Measurements from ENCODE around the gene NLGN2. TPM values are rescaled to one million over a fixed set of nuclear protein-coding genes. Genes with fewer than 3 reads are reported as not detected.

Gene NLGN2
- total RNA-seq, 1 experiment from 2014 or later: 6.7 TPM

DNA sequence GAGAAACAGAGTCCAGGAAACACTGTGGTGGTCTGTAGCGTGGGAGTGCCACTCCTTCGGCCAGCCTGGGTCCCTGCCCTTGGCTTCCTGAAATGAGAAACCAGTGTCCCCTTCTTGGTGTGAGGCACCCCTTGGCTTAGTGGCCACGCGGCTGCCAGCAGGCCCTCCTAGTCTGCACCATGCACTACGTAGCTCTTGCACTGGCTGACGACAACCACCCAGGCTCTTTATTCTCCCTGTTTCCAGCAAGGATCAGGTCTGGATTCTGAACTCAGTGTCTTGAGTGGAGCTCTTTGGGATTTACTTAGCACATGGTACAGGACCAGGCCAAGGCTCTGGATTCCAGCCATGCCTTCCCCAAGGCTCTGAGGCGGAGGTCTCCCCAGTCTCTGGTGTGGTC, 19.9 kb downstream of the NLGN2 start:
- no peak overlapping the region for H3K27ac Mint-ChIP-seq (ENCODE audit: low read depth, unreplicated experiment)
- CTCF ChIA-PET: interaction anchor here (1.1 kb wide), 1 partner anchor 133 kb away, joined by 3 read pairs; no protein-coding TSS in a partner anchor
- H3K4me3 Mint-ChIP-seq (ENCODE audit: unreplicated experiment): no peak overlapping the region
- no peak for DNase-seq (ENCODE audit: unreplicated experiment)
- POLR2A ChIA-PET: no interaction called here
- intact Hi-C loops (cut with micrococcal nuclease): no loop called here
- no peaks in the 10 kb centered on the region for H3K27me3 Mint-ChIP-seq (ENCODE audit: insufficient read depth, unreplicated experiment)
- BruUV-seq (replicated peaks): no TSS peak
- TF ChIP-seq, protein P1, sequence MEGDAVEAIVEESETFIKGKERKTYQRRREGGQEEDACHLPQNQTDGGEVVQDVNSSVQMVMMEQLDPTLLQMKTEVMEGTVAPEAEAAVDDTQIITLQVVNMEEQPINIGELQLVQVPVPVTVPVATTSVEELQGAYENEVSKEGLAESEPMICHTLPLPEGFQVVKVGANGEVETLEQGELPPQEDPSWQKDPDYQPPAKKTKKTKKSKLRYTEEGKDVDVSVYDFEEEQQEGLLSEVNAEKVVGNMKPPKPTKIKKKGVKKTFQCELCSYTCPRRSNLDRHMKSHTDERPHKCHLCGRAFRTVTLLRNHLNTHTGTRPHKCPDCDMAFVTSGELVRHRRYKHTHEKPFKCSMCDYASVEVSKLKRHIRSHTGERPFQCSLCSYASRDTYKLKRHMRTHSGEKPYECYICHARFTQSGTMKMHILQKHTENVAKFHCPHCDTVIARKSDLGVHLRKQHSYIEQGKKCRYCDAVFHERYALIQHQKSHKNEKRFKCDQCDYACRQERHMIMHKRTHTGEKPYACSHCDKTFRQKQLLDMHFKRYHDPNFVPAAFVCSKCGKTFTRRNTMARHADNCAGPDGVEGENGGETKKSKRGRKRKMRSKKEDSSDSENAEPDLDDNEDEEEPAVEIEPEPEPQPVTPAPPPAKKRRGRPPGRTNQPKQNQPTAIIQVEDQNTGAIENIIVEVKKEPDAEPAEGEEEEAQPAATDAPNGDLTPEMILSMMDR (IDR thresholded peaks at IDR 0.05; ENCODE audit: unreplicated experiment): no peak
- H3K36me3 Mint-ChIP-seq (ENCODE audit: insufficient read depth, unreplicated experiment): no peaks in the 10 kb centered on the region
- no peaks in the 10 kb centered on the region for H3K9me3 Mint-ChIP-seq (ENCODE audit: unreplicated experiment)
- H3K4me1 Mint-ChIP-seq (ENCODE audit: insufficient read depth, unreplicated experiment): no peaks in the 10 kb centered on the region

DNA sequence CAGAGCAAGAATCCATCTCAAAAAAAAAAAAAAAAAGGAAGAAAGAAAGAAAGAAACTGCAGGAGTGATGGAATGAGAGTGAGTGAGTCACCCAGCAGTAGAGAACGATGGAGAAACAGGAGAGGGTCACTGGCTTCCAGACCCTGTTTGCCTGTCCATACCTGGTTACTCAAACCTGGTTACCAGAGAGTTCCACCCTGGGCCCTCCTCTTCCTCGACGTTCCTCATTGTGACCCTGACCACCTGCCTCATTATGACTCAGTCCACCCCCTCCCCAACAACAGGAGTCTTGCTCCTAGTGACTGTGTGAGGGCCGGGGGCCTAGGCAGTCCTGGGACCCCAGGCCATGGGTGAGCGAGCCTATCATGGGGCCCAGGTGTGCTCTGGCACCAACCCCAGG, 20.9 kb downstream of the NLGN2 start, which contains the start of gene SPEM3:
TSS of gene SPEM3 (plus strand) at position 301 of the 400 bp plus-strand sequence. CDS start at position 347, 46 bp downstream.
- ChIA-PET POLR2A (no interaction called here), CTCF (no interaction called here)
- intact Hi-C loops (cut with micrococcal nuclease): no loop called here
- H3K4me1 Mint-ChIP-seq (ENCODE audit: insufficient read depth, unreplicated experiment): no peaks in the 10 kb centered on the region
- no peaks in the 10 kb centered on the region for H3K9me3 Mint-ChIP-seq (ENCODE audit: unreplicated experiment)
- H3K36me3 Mint-ChIP-seq (ENCODE audit: insufficient read depth, unreplicated experiment): no peaks in the 10 kb centered on the region
- no peak within 1 kb of the TSS for H3K27ac Mint-ChIP-seq (ENCODE audit: low read depth, unreplicated experiment)
- TF ChIP-seq, protein P1 (IDR thresholded peaks at IDR 0.05; ENCODE audit: unreplicated experiment): no peak
- no peak within 1 kb of the TSS for H3K4me3 Mint-ChIP-seq (ENCODE audit: unreplicated experiment)
- BruUV-seq (replicated peaks): no TSS peak
- H3K27me3 Mint-ChIP-seq (ENCODE audit: insufficient read depth, unreplicated experiment): no peaks in the 10 kb centered on the region
- DNase-seq (ENCODE audit: unreplicated experiment): no peak

DNA sequence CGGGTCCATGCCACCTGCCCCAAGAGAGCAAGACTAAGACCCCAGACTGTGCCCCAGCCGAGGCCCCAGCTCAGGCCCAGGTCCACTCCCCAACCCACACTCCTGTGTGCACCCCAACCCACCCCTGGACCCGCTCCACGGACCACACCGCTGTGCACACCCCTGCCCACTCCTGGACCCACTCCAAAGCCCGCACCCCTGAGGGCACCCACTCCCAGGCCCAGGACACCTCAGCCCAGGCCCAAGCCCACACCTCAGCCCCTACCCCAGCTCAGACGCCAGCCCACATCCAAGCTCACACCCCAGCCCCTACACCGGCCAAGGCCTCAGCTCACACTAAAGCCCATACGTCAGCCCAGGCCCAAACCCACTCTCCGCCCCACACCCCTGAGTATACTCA, 22.1 kb downstream of the NLGN2 start:
- BruUV-seq (replicated peaks): no TSS peak
- CTCF ChIA-PET: interaction anchor here (1.2 kb wide), 1 partner anchor 73 kb away, joined by 5 read pairs; no protein-coding TSS in a partner anchor
- H3K4me1 Mint-ChIP-seq (ENCODE audit: insufficient read depth, unreplicated experiment): no peaks in the 10 kb centered on the region
- intact Hi-C loops (cut with micrococcal nuclease): loop anchor here (10.0 kb wide), 1 partner anchor 255 kb away; the partner anchor contains the start of genes TP53 and WRAP53
- no peaks in the 10 kb centered on the region for H3K9me3 Mint-ChIP-seq (ENCODE audit: unreplicated experiment)
- TF ChIP-seq, protein P1 (IDR thresholded peaks at IDR 0.05; ENCODE audit: unreplicated experiment): no peak
- H3K36me3 Mint-ChIP-seq (ENCODE audit: insufficient read depth, unreplicated experiment): no peaks in the 10 kb centered on the region
- no peak overlapping the region for H3K27ac Mint-ChIP-seq (ENCODE audit: low read depth, unreplicated experiment)
- DNase-seq (ENCODE audit: unreplicated experiment): no peak
- no peaks in the 10 kb centered on the region for H3K27me3 Mint-ChIP-seq (ENCODE audit: insufficient read depth, unreplicated experiment)
- H3K4me3 Mint-ChIP-seq (ENCODE audit: unreplicated experiment): no peak overlapping the region
- POLR2A ChIA-PET: no interaction called here

DNA sequence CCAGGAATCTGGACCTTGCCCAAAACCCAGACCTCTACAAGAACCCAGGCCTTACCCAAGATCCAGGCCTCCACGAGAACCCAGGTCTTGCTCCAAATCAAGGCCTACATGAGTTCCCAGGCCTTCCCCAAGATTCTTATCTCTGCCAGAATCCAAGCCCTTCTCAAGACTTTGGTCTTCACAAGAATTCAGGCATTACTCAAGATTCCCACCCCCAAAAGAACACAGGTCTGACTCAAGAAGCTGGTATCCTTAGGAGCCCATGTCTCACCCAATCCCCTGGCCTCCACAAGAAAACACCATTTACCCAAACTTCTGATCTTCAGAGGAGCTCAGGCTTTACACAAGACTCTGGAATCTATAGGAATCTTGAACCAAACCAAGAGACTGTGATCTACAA, 23.6 kb downstream of the NLGN2 start:
- ChIA-PET CTCF (interaction anchor here (0.6 to 1.4 kb wide), 2 partner anchors 27 to 28 kb away, joined by 3 read pairs; partner anchors contain the start of gene TMEM256), POLR2A (interaction anchor here (1.6 to 2.4 kb wide), 3 partner anchors 27 to 52 kb away, joined by 6 to 9 read pairs (median 9); partner anchors contain the start of genes POLR2A, TMEM256 and ZBTB4)
- no peaks in the 10 kb centered on the region for H3K27me3 Mint-ChIP-seq (ENCODE audit: insufficient read depth, unreplicated experiment)
- H3K4me1 Mint-ChIP-seq (ENCODE audit: insufficient read depth, unreplicated experiment): no peaks in the 10 kb centered on the region
- TF ChIP-seq, protein P1 (IDR thresholded peaks at IDR 0.05; ENCODE audit: unreplicated experiment): no peak
- no peak overlapping the region for H3K27ac Mint-ChIP-seq (ENCODE audit: low read depth, unreplicated experiment)
- no TSS peak for BruUV-seq (replicated peaks)
- intact Hi-C loops (cut with micrococcal nuclease): loop anchor here (10.0 kb wide), 1 partner anchor 254 kb away; the partner anchor contains the start of genes TP53 and WRAP53
- H3K4me3 Mint-ChIP-seq (ENCODE audit: unreplicated experiment): no peak overlapping the region
- H3K36me3 Mint-ChIP-seq (ENCODE audit: insufficient read depth, unreplicated experiment): no peaks in the 10 kb centered on the region
- H3K9me3 Mint-ChIP-seq (ENCODE audit: unreplicated experiment): no peaks in the 10 kb centered on the region
- no peak for DNase-seq (ENCODE audit: unreplicated experiment)
